NCI-H187 treated with DMSO at 0.1 percent for 48 hours (cell line): ENCODE results near the gene DNAH6.
"Not testable (repeated sequence)": the region's sequence is repeated elsewhere in the genome, so short reads cannot be mapped to it uniquely, and the experiment has no call there.

Experiments
- DNase-seq: peaks from one replicate; lab custom pipeline; 2025; lab: John Stamatoyannopoulos, UW

Gene DNAH6, protein sequence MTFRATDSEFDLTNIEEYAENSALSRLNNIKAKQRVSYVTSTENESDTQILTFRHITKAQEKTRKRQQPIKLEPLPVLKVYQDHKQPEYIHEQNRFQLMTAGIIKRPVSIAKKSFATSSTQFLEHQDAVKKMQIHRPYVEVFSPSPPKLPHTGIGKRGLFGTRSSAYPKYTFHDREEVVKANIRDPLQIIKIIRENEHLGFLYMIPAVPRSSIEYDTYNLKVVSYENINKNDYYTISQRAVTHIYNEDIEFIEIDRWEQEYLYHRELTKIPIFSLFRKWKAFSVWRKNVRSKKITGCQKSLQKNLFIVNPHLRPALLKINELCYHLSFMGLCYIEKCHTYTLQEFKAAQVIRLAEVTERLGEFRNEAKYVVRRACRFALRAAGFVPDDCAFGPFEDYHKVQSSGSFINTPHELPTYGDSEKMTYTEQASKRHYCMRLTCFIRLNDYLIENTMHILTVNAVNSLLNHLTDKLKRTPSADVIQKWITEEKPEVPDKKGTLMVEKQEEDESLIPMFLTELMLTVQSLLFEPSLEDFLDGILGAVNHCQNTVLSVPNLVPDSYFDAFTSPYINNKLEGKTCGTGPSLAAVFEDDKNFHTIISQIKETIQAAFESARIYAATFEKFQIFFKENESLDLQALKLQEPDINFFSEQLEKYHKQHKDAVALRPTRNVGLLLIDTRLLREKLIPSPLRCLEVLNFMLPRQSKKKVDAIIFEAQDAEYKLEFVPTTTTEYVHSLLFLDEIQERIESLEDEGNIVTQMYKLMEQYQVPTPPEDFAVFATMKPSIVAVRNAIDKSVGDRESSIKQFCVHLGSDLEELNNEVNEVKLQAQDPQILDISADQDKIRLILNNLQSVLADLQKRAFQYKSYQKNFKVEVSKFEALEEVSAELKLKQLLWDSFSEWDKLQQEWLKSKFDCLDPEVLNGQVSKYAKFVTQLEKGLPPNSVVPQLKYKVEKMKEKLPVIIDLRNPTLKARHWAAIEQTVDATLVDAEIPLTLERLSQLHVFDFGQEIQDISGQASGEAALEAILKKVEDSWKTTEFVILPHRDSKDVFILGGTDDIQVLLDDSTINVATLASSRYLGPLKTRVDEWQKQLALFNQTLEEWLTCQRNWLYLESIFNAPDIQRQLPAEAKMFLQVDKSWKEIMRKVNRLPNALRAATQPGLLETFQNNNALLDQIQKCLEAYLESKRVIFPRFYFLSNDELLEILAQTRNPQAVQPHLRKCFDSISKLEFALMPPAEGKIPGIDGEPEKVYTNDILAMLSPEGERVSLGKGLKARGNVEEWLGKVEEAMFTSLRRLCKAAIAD (N-terminal part only)

DNA sequence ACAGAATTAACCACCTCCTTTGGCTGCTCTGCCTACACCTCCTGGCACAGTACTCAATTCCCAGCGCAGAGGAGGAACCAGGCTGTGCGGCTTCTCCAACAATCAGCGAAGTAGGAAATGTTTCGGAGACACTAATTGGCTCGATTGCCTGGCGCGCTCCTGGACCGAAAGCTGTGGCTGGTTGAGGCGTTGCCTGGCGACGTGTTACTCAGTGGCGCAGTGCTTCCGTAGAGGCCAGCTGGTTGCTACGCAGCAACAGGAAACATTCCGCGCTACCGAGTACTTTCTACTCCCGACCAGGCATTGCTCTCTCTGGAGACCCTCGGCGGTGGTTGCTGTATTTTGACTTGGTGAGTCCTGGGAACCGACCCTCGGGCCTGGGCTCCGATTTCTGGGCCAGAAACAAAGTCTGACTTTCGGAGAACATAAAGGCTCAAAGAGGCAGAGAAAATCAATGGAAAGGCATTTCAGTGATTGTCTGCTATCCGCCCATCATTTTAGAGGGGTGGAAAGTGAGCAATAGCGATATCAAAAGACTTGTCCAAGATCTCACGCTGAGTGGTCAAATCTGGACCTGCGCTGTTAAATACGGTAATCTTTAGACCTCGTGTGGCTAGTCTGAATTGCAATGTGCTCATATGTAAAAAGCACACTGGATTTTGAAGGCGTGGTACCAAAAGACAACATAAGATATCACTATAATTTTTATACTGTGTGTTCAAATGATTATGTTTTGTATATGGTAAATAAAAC is at the start of gene DNAH6:
Gene DNAH6, plus strand, starts transcription at position 265 of the 753 bp plus-strand sequence. CDS start 1,329 bp downstream, outside the sequence.
- peak; percentile 56 for DNase-seq

DNA sequence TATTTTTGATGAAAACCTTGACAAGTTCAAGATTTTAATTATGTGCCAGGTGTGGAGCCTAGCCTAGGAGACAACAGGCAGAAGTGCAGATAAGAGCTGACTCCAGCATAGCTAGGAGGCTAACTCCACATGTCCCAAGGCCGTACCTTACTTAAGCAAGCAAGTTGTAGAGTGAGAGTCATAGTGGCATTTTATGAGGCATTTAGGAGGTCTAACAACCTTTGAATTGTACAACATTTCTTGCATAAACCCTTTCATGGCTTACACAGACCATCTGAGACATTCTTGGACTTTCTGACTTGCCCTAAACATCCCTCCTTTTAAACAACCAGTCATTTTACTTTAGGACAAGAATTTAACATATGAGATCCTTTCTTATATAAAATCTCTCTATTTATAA is 48.9 kb upstream of the DNAH6 start:
- no peak for DNase-seq

DNA sequence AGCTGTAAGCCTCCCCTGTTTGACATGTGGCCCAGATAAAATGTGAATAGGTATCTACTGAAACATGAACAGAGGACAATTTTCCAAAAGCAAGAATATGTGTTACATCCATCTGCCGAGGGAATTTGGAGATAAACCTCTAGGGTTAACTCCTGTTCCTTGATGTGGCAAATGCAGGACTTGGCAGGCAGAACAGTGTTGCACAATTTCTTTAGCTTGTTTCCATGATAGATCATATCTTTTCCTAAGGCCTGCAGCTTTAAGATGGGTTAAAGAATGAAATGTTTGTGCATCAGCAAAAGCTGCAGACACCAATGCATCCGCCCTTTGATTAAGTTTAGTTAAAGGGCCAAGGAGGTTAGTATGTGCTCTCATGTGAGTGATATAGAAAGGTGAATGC is 43.9 kb upstream of the DNAH6 start:
- not testable (repeated sequence) for DNase-seq

DNA sequence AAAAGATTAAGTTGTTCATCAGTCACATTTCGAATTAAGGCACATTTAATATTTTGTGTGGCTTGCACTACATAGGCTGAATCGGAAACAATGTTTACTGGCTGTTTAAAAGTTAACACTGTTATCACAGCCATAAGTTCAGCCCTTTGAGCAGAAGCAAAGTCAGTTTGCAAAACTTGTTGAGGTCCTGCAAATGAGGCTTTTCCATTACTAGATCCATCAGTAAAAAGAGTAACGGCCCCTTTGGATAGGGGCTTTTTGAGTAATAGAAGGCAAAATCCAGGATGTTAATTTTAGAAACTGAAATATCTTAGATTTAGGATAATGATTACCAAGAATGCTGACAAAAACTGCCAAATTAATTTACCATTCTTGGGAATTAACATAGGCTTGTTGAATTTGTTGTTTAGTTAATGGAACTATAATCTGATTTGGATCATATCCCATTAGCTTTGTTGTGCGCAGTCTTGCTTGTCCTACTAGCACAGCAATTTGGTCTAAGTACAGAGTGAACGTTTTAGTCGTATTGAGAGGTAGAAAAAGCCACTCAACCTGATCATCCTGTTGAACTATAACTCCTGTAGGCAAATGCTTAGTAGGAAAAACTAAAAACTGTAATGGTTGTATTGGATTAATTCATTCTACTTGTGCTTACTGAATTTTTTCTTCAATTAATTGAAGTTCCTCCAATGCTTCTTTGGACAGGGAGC is 43.3 kb upstream of the DNAH6 start:
- DNase-seq, result no peak

DNA sequence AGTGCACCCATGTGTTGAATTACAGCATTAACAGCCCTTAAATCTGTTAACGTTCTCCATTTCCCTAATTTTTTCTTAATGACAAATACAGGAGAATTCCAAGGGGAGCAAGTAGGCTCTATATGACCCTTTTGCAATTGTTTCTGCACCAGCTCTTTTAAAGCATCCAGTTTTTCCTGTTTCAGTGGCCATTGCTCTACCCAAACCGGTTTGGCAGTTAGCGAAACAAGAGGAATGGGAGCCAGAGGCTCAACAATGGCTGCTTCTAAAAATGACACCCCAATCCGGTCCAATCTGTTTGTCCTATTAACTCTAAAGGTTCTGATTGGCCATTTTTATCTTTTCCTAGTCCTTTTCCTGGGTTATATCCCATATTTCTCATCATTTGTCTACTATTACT is 42.1 kb upstream of the DNAH6 start:
- no peak for DNase-seq

DNA sequence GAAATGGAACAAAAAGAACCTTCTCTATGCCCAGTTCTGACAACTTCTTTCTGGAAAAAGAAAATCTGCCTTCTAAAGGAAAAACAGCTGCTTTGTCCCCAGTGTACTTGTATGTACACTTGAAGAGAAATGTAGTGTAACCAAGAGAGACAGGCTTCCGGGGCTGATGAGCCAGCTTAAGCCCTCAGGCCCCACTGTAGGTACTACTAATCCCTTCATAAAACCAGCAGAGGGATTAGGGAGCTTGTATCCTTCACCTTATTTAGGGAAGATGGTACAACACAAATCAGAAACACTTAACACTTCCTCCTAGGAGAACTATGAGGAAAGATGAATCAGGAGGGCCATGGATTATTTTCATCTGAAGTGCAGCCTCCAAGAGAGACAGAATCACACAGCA is 38.4 kb upstream of the DNAH6 start:
- no peak for DNase-seq

DNA sequence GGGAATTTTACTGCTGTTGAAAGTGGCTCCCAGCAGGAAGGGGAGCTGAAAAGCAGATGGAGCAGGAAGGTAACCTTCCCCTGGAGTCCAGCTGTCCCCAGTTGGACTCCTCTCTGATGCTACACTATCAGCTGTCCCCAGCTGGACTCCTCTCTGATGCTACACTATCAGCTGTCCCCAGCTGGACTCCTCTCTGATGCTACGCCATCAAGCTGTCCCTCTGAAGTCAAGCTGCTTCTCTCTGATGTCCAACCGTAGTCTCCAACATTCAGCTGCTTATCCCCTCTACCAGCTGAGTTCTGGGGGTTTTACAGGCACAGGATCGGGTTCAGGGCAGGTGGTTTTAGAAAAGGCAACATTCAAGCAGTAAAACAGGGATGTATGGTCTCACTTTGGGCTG is 37.4 kb upstream of the DNAH6 start:
- DNase-seq, result no peak

DNA sequence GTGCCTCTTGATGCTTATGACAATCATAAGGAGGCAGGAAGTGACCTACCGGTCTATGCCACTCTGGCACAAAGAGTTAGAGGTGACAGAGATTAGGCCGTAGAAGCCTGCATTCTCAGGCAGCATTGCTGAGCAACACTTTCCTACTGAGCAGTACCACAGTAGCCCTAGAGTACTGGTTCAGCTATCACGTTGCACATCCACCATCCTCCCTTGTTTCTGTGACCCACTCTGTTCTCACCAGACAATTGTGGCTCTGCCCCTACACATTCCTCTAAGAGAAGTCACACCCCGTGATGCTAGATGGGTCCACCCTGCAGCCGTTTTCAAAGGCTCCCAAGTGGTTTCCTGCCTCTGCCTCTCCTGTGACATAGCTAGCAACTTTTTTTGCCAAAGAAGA is 34.6 kb upstream of the DNAH6 start:
- DNase-seq, result no peak

DNA sequence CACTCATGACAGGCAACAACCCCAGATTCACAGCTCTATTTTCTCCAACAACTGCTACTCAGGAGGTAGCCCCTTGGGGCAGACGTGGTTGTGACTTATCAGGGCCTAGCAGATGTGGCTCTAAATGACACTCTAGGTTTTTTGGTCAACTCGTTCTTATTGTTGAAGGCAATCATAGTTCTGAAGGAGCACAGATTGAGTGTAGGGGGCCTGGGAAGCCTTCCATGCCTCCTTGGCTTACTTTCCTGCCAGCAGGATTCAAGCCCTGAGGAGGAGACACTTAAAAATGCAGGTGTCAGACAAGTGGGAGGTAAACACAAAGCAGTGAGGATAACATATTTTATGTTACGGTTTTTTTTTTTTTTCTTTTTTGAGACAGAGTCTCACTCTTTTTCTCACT is 33.7 kb upstream of the DNAH6 start:
- no peak for DNase-seq

DNA sequence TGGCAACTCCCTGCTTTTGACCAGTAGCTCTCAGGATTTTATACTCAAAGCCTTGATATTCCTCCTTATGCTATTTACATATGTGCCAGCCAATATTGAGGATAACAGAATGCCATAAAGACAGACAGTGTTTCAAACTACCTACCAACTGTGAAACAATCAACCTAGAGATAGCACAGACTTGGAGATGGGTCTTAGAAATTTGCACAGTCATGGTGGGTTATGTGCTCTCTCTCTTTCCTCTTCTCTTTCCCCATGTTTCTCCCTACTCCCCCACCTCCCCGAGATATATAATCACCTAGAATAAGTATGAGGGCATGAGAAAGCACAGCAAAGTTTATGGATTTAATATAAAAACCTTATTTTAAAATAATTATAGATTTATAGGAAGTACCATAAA is 33.0 kb upstream of the DNAH6 start:
- no peak for DNase-seq

DNA sequence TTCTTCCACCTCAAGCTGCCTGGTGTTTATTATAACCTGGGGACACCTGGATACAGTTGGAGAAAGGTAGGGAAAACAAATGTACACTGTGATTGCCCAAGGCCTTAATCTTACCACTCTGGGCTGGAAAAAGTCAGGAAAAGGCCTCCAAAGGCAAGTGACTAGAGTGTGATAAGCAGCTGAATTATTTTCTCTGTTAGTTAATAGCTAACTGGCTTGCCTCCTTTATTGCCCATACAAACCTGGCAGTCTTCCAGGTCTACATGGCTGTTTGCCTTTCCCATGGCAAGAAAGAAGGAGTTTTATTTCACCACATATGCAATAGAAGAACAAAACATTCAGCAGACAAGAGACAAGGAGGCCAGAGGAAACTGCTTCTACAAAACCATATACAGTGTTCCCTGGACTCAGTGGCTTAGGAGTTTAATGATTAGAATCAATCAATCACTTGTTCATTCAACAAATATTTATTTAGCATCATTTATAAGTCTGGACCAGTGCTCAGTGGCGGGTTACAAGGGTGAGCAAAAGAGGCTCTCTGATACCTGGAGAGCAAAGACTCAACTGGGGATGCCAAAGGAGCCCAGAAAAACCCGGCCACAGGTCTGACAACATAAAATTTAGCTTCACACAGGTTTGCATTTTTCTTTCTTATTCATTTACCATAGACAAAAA is 29.7 kb upstream of the DNAH6 start:
- DNase-seq, result no peak

DNA sequence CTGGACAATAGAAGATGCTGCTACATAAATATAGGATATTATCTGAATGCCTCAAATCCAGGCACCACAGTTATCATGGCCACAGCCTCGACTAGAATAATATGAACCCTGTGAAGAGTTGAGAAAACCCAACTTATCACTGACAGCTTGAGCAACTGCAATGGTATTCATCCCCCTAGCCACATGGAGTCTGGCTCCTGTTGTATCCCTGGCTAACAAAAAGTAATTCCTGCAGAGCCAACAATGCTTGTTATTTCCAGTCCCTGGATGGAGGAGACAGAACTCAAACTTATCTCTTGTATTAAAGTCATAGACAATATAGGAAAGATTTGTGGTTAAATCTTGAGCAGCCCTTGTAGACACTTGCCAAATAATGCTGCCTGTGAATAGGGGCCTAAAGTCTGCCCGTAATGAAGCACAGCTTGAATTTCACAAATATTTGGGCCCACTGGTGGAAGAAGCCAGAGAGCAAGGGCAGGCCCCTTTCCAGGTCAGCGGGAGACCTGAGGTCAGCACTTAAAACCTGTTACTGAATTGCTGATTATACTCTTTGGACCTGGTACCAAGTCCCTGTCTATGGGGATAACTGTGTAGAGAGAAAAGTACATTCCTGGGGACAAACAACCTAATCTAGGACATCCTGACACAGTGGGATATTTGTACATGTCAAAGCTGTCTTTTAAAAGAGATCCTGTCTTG is 28.9 kb upstream of the DNAH6 start:
- DNase-seq, result no peak

DNA sequence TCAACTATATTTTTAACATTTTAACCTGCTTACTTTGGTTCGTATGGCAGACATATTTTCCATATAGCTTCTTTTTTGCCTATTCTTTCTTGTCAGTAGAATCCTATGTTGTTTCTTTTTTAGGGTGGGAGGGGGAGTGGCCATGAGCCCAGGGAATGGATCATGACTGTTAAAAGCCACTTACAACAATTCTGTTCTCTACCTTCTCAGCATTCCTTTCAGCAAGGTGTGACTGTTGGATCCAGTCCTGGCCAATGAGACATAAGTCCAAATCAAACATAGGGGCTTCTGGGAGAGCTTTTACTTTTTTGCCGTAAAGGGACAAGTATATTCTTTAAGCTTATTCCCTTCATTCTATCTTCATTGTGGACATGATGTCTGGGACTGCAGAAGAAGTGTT is 25.0 kb upstream of the DNAH6 start:
- no peak for DNase-seq

DNA sequence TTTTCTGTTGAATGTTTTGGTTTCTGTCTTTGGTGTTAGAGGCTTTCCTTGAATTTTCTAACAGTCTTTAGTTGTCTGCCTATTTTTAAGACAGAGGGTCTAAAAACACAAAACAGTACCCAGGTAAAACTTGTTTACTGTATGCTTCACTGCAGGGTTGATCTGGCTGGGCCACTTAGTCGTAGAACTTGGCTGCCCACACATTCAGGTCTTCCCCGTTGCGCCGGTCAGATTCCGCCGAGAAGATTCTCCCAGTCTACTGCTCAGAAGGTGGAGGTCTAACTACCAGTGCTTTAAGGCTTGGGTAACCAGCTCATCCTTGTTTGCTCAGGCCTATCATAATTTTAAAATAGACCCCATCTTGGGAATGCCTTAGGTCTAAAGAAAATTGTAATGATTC is 24.6 kb upstream of the DNAH6 start:
- DNase-seq, result no peak

DNA sequence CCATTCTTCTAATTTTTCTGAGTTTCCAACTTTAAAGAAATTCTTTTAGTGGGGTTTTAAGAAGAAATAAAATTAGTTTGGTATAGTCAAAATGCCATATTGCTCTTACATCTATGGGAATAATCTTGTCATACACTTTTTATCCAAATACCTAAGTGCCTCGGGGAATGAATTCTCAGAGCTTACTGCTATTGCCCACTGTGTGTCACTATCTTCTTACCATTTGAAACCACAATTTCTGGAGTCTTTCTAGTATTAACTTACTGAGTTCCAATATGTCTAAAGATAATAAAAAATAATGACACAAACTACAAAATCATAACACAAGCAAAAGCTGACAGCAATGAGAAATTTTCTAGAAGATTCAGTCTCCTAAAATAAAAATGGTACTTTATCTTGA is 23.7 kb upstream of the DNAH6 start:
- no peak for DNase-seq

DNA sequence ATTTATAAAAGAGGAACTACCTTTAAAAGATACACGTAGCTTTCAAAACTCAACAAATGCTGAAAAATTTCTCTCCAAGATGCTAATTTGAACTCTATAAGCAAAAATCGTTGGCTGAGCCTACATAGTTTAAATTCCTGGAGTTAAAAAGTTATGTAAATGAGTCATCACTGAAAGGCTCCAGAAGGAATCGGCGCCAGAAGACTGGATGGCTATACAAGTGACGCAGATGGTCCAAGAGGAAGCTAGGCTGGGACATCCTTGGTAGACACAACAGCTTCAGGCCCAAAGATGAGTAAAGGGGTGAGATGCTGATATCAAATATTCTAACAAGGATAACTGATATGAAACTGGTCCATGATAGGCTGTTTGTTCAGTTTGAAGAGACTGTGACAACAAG is 22.8 kb upstream of the DNAH6 start:
- no peak for DNase-seq

DNA sequence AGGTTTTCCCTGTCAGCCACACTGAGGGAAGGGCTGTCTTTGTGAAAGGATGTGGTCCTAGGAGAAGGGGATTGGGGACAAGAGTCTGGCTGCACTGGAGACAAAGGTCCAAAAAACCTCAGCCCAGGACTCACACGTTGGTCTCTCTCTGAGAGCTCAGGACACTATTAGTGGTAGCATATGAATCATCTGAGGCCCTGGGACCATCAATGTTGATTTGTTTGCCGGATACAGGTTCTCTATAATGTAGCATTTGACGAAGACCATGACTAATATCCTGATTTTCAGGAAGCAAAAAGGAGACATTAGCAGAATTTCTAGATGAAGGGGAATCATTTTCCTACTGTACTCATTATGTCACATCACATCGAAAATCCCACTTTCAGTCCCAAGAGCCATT is 22.2 kb upstream of the DNAH6 start:
- DNase-seq, result no peak

DNA sequence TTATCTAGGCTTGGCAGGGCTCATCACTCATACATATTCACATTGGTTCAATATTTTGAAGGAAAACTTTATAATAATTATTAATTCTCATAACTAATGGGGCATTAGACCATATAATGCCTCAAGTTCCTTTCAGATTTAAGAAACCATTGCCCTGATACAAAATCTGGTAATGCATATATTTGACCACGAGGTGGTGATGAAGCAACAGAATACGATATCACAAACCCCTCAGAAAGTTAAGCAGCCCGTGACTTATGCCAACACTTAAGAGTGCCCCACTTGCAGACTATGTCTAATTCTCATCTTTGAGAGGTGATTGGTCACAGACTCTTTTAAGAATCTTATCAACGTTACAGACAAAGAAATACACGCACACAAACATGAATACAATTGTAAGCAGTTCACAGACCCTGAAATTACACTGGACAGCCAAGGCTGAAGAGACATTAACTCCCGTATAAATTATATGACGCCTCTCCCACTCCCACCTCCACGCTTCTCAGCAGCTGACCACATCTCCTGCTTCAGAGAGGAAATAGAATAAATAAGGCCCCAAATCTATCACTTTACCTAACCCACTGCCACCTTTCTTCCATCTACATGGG is 20.7 kb upstream of the DNAH6 start:
- DNase-seq, result no peak

DNA sequence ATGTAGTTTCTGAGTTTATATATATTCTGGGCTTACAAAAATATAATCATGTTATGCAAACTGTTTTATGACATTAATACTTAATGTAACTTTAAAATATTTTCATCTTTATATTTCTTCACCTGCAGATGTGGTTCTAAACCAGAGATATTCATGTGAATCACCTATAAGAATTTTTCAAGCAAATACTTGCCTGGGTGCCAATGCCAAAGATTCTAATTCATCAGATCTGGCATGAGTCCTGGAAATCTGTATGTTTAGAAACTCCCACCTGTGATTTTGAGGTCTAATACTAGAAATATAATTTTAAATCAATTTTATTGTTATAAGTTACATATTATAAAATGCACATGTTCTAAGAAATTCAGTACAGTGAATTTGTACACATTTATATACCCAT is 19.9 kb upstream of the DNAH6 start:
- no peak for DNase-seq
